WI38 (cell line): ENCODE data around the gene SPRR2G.
"Not testable (repeated sequence)": the region's sequence is repeated elsewhere in the genome, so short reads cannot be mapped to it uniquely, and the experiment has no call there.

Source experiments
- H3K4me3 ChIP-seq: 2 replicates; pipeline ENCODE4 v1.5.1; 2011; ENCODE audit warnings: low read depth, mild to moderate bottlenecking, control low read depth, low read length
- TF ChIP-seq, protein P1 (sequence below): IDR thresholded peaks from 2 replicates; pipeline ENCODE4 v1.5.1; 2012; ENCODE audit warnings: low read depth, mild to moderate bottlenecking, control low read depth, low read length

Gene SPRR2G

GRCh38 chr1:153113416-153113815, 37.3 kb downstream of the SPRR2G start, which contains the start of gene SPRR2F:
Gene SPRR2F, minus strand, starts transcription at chr1:153113516. Its CDS starts 783 bp downstream, at chr1:153112733.
- TF ChIP-seq, protein P1, sequence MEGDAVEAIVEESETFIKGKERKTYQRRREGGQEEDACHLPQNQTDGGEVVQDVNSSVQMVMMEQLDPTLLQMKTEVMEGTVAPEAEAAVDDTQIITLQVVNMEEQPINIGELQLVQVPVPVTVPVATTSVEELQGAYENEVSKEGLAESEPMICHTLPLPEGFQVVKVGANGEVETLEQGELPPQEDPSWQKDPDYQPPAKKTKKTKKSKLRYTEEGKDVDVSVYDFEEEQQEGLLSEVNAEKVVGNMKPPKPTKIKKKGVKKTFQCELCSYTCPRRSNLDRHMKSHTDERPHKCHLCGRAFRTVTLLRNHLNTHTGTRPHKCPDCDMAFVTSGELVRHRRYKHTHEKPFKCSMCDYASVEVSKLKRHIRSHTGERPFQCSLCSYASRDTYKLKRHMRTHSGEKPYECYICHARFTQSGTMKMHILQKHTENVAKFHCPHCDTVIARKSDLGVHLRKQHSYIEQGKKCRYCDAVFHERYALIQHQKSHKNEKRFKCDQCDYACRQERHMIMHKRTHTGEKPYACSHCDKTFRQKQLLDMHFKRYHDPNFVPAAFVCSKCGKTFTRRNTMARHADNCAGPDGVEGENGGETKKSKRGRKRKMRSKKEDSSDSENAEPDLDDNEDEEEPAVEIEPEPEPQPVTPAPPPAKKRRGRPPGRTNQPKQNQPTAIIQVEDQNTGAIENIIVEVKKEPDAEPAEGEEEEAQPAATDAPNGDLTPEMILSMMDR, result no peak

GRCh38 chr1:153112454-153112853, 38.2 kb downstream of the SPRR2G start:
- not testable (repeated sequence) for H3K4me3 ChIP-seq

More at GRCh38 chr1:153113416-153113815, 37.3 kb downstream of the SPRR2G start, which contains the start of gene SPRR2F:
- H3K4me3 ChIP-seq, result no peak within 1 kb of the TSS

- no peak overlapping the region for H3K4me3 ChIP-seq
- TF ChIP-seq, protein P1, result no peak
Measured at GRCh38 chr1:153100245-153100644, 50.4 kb downstream of the SPRR2G start.
